GM21360 (cell line): ENCODE data around the gene BNC2.

Experiments
- ATAC-seq: cut with Tn5 transposase; IDR thresholded peaks from one replicate; pipeline ENCODE4 v1.9.1; 2021; ENCODE audit warnings: mild to moderate bottlenecking, moderate library complexity; ENCODE audit not compliant: unreplicated experiment

The BNC2 gene

GRCh38 chr9:16406526-16407225, 463.8 kb downstream of the BNC2 start:
- ATAC-seq = no peak

DNA sequence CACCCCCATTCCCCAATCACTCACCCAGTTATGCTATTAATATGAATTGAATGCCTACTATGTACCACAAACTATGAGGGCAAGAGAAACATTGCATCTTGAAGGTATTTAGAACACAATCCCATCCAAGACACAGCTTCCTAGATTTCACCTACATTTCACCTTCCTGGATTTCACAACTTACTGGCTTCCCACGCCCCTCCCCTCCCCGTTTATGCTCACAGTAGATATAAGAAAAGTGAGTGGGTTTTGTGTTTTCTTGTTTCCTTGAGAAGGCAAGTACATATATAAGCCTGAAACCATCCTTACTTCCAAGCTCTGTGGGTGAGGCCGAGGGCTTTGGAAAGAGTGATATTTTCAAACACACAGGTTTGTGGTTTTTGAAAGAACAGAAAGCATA, 465.0 kb downstream of the BNC2 start:
- ATAC-seq = no peak

DNA sequence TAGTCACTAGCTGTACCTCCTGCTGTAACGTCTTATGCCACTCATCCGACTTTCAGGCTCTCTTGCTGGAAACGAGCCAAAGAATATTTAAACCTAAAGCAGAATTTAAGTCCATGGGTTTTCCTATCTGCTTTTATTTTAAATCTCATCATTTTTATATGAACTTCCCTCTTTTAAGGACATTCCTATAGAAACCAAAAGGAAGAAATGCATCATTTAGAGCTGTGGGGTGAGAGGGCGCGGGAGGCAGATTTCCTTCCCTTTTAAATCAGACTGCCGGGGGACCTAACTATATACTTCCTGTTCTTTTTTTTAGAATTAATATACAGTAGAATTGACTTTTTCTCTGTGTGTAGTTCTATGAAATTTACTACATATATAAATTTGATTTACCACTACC, 468.8 kb downstream of the BNC2 start:
- ATAC-seq = no peak

GRCh38 chr9:16398691-16399090, 471.8 kb downstream of the BNC2 start:
- no peak for ATAC-seq

DNA sequence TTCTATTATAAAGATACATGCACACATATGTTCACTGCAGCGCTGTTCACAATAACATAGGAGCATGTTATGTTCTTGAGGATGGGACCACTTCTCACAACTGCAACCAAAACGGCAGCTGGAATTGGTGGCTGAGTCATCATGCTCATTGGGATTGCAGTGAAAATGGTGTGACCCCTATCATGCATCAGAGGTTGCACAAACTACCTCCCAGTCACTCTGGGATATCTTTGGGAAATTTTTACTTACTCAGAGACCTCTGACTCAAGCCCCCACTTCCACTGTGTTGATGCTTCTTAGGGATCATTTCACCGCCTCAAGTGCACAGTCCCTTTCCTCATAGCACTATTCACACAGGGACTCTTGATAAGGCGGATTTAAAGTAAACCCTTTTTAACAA, 474.1 kb downstream of the BNC2 start:
- no peak for ATAC-seq

- ATAC-seq = no peak
These were observed 479.1 kb downstream of the BNC2 start for GRCh38 chr9:16391369-16391768.

GRCh38 chr9:16387382-16387781, 483.1 kb downstream of the BNC2 start:
- no peak for ATAC-seq

DNA sequence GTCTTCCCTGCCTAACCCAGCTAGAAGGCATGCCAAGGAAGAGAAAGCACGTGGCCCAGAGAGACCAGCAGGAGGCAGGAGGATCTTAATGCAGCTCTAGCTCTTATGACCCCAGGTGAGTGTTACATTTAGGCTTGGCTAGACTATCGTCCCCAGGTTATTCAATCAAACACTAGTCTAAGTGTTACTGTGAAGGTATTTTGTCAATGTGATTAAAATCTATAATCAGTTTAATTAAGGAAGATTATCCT, 483.7 kb downstream of the BNC2 start:
- no peak for ATAC-seq

DNA sequence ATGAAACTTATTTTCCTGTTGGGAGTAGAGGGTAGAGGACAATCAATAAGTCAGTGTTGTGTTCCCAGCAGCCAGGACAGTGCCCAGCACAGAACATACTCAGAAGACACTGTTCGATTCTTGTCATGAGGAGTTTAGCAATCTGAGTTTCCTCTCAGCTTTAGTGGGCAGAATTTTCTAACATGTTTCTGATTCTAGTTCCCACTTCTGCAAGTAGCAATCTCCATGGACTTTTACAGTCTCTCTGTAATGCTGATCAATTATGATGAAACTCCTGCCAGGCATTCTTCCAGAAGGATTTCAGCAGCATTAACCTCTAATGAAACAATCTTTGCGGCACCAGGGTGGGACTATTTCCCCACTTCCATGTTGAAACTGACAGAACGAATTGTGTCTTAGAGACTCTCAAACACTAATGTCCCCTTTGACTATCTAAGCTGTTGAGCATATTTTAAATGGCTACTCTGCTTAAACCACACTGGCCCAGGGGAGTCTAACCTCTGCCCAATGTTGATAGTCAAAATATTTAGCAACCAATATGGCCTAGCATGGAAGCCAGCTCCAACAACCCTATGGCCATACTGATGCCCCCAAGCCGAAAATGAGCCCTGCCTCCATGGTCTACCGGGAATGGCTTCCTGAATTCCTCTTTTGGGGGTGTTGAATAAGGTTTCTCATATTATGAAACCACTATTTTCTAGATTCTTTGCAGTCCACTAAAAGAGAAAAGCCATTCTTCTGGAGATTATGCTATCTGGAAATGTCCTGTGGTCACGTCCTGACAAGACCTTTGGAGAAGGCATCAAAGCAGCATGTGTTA, 484.3 kb downstream of the BNC2 start:
- ATAC-seq = no peak

DNA sequence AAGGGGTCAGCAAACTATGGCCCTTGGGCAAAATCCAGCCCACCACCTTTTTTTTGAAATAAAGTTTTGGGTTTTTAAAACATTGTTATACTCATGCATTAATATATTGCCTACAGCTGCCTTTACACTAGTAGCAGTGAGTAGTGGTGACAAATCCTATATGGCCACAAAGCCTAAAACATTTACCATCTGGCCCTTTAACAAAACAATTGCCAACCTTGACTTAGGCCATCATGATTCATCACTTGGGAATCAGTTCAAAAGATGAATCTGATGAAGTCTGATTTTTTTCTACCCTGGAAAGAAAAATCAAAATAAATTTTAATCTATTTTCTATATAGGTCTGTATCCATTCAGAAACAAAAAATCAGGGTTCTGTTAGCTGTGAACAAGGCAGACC, 484.9 kb downstream of the BNC2 start:
- ATAC-seq = no peak

DNA sequence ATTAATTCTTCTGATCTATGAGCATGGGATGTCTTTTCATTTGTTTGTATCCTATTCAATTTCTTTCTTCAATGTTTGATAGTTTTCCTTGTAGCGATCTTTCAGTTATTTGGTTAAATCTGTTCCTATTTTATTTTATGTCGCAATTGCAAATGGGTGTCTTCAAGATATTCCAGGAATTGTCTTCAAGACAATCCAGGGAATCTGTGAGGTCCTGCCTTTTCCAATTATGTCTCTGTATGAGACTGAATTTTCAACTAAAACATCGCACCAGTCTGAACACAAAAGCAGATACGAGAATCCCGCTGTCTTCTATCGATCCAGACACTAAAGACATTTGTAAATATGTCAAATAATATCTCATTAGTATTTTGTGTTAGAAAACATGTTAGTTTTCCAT, 485.5 kb downstream of the BNC2 start:
- no peak for ATAC-seq

DNA sequence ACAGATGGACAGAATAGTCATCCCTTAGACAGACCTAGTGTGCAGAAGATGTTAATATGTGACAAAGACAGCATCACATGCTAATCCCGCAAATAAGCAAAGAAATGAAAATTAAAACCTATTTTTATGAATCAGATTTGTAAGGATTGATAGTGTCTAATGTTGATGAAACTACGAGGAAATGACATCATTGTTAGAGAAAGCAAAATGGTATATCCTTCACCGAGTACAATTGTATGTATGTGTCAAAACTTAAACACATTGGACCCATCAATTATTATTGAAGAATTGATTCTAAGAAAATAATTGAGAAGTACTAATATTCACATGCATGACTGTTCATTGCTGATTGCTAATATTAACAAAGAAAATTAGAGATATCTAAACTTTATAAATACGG, 493.2 kb downstream of the BNC2 start:
- no peak for ATAC-seq

GRCh38 chr9:16371306-16371705, 499.2 kb downstream of the BNC2 start:
- no peak for ATAC-seq

GRCh38 chr9:16370647-16371046, 499.8 kb downstream of the BNC2 start:
- no peak for ATAC-seq

- no peak for ATAC-seq
These were observed 501.0 kb downstream of the BNC2 start for GRCh38 chr9:16369427-16369826.

DNA sequence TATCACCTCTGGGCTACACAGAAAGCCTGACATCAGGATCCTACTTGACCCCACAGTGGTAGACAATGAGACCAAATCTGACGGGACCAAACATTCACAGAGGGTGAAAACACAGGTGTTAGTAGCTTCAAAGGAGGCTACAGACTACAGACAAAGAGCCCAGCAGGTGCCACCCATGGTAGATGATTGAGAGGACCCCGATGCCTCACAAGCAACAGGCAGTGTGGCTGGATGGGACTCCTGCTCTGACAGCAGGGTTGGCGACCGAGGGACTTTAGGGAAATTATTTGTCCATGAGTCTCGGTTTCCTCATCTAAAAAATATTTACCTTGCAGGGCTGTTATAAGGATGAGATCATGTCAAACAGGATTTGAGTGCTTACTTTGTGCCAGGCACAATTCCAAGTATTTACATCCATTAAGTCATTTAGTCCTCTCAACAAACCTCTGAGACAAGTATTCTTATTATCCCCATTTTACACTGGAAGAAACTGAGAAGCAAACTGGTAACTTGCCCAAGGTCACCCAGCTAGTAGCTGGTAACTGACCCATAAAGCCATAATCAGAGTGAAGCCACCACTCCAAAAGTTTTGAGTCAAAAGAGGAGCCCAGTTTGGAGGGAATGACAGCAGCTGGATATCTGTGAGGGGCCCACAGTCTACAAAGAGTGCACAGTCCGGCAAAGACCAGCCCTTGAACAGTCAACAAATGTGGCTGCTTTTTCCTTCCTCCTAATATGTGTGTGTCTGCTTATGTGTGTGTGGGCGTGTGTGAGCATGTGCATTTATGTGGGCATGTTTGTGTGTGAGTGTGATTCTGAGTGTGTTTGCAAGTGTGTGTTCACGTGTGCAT, 502.0 kb downstream of the BNC2 start:
- no peak for ATAC-seq

DNA sequence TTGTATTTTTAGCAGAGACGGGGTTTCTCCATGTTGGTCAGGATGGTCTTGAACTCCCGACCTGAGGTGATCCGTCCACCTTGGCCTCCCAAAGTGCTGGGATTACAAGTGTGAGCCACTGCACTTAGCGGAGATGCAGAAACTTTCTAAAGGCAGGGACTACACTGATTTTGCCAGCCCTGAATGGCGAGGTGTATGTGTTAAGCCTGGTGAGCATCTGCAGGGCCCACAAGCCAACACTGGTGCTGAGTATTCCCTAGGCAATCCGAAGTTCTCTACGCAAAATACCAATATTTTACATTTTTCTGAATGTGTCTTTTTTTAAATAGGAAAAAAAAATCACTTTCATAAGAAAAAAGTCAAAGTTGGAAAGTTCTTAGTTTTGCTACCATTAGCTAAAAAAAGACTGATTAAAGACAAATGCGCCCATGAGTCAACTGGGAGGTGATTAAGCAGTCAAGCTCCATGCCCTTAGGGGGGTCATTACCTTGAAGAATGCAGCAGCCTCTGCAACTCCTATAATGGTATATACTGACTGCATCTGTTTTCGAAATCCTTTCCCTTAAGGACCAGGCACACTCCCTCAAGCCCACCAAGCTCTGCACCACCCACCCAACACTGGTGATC, 502.8 kb downstream of the BNC2 start:
- no peak for ATAC-seq

GRCh38 chr9:16364347-16364746, 506.1 kb downstream of the BNC2 start:
- no peak for ATAC-seq

DNA sequence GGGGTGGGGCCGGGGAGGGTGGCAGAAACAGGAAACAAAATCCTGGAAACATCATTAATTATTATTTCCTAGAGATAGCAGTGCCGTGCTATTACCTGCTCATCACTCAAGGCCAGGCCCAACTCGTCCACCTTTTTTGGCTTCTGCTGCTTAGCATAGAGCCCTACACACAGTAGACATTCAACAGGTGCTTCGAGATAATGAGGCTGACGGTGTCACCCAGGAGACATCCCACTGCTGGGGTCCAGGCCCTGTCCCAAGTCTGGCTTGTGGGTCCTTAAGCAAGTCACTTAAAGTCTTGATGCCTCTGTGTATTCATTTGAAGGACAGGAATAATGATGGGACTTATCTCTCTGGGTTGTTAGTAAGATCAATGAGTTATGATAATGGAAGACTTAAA, 506.6 kb downstream of the BNC2 start:
- ATAC-seq = no peak

DNA sequence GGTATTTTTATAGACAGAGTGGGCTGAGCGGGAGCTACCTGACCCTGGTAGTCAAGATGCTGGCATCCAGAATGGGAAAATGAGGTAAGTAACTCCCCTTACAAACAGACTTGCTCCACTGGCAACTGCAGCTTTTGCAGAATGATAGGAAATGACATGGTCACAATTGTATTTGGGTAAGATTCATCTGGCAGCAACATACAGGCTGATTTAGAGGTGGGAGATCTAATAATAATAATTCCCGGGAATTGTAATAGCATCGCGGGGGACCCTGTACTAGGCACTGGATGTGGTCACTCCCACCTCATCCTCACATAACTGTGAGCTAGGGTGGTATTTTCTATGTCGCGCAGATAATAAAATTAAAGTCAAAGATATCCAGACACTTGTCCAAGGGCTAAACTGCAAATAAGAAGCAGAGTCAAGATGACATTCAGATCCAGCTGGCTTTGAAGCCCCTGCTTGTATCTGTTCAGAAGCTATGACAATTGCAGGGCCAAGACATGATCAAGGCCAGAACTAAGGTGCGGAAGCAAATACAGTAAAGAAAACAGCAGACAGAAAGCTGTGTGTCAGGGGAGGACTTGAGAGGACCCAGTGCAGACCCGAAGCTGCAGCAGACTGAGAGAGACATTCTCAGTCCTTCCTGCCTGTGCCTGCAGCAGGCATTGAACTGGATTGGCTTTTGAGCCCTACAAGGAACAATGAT, 507.2 kb downstream of the BNC2 start:
- ATAC-seq = no peak

DNA sequence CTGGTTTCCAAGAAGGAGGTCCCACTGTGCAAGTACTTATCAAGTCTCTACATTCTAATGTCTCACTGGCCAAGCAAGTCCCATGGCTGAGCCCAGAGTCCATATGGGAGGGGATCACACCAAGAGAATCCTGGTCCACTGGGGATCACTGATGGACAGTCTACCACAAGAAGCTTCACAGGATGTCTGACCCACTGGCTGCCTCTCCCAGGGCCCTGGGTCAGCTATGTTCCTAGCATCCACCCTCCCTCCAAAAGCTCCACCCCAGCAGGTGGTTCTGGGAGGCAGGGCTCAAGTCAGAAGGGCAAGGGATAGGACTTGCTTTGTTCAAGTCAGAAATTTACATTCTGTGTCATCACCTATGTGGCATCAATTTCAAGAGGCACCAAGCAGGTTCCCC, 508.5 kb downstream of the BNC2 start:
- ATAC-seq = no peak
